NAMALWA (cell line): ENCODE data around the gene HAPSTR1.
"Not testable (repeated sequence)": the region's sequence is repeated elsewhere in the genome, so short reads cannot be mapped to it uniquely, and the experiment has no call there.

Experiments used
- DNase-seq: peaks from one replicate; pipeline ENCODE4 v3.0.0-alpha.2; 2015; ENCODE audit warnings: low spot score

Gene HAPSTR1

DNA sequence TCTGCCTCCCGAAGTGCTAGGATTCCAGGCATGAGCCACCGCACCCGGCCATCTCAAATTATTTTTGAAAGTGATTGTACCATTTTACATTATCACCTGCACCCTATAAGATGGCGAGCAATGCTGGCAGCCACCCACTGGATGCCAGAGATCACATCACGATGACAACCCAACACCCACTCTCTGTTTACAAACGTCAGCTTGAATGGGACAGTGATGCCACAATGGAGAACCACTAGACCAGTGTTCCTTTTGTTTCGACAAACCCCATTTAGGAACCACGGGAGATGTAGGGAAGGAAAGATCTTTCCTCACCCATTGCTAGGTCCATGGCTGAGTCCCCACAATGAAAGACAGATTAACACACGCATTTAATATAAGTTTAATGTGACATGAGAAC, 20.1 kb upstream of the HAPSTR1 start:
- no peak for DNase-seq

DNA sequence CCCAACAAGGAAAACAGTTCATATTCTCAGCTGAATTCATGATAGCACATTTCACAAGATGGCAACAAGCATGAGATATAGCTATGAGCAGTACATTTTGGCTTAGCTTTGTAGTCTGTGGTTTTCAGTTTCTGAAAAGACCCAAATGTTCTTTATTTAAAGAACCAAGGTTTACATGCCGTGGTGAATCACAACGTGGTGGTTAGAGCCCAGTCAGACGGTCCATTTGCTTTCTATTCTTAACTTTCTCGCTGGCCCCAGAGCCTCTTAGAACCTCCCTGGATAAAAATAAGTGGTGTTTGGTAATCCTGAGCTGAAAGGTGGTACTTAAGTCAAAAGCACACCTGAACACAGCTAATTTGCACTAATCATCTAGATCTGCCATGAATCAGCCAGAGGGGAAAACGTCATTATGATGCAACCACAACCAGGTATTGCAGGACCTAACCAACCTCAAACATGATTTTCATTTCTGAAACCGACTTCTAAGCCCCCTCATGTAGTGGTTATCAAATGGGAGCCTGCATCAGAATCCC, 18.6 kb upstream of the HAPSTR1 start:
- DNase-seq = peak; percentile 84

DNA sequence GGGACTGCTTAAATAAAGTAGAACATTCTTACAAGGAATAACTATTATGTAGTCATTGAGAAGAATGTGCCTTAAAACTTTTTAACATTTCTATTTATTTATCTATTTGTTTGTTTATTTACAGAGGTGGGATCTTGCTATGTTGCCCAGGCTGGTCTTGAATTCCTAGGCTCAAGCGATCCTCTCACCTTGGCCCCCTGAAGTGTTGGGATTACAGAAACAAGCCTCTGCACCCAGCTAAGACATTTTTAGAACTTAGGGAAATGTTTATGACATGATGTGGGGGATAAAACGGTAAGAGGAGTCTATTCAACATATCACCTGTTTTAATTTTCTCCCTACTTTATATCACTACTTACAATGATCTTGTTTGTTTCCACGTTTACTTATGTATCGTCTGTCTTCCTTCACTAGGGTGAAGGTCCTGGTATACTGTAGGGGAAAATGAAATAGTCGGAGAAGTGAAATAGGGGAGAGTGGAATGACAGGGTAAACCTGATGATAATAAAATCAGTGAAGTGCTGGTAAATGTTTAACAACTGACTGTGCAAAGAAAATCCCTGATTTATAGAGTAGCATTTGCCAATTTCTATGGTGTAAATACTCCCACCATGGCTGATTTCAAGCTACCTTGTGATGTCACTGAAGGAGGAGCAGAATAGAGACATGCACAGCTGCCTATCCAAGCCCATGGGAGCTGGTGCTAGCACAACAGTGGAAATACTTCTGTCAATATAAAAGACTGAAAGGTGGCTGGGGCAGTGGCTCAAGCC, 16.0 kb upstream of the HAPSTR1 start:
- DNase-seq = peak; percentile 20

DNA sequence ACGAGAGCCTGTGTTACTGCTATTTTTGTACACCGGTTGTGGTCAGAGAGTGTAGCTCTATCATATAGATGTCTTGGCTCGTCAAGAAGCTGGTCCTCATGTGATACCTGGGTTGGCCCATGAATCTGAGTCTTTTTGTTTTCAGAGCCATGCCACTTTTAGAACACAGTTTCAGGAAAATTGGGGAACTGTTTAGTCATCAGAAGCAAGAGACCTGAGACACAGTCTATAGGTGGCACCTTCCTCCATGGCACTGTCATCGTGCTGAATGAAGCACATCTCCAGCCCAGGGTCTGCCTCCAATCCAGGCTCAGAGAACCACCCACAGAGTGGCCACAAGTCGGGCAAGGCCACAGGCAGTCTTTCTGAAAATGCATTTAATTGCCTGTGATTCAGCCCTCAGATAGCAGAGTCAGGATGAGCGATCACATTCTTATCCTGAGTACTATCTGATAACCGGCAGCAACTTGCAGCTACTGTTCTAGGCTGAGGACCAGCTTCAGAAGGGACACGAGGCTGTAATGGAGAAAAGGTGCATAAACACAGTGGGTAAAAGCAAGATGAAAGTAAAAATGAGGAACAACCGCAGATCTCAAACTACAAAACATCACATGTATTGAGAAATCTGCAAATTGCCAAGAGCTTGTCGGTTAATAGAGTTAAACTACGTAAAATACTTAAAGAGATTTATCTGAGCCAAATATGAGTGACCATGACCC, 14.2 kb upstream of the HAPSTR1 start:
- peak; percentile 61 for DNase-seq

DNA sequence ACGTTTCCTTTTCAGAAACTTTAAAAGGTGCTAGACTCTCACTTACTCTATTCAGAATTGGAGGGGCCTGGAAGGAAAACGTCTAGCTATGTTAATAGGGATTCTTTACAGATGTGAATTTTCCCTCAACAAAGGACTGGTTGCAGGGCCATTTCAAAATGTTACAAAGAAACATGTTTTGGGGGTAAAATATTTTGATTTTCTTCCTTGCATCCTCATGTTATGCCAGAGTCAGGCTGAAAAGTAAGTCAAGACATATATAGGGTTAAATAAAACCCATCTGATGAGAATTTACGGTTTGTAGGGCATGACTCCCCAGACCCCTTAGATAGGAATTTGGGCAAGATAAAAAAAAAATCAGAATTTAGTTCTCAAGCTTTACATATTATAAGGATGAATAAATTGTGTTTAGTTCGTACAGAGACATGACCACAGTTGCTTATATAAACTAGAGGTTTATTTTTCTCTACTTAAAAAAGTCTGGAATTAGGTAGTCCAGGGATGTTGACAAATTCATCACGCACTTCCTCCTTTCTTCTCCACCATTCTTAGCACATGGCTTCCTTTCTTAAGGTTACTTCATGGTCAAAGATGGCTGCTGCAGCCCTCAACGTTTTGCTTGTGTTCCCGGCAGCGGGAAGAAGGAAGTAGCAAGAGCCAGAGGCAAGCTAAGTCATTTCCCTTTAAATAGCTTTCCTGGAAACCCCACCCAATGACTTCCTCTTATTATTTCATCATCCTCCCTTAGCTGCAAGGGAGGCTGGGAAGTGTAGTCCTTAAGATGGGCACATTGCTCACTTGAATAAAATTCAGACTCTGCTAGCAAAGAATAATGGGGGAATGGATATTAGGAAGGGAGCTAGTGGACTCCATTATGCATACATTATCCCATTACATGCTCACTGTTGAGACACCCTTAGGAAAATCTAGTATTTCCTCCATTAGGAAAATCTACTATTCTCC, 12.7 kb upstream of the HAPSTR1 start:
- peak; percentile 97 for DNase-seq

DNA sequence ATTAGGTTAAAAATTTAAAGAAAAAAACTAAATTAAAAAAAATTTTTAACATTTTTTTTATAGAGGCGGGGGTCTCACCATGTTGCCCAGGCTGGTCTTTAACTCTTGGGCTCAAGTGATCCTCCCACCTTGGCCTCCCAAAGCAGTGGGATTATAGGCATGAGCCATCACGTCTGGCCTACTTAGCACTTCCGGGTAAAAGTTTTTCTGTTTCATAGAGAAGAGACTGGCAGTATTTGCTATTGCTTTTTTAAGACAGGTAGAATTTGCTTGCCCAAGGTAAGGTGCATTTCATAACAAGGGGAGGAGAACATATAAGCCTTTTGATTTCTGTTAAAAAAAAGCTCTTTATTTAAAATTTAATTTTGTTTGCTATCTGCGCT, 12.0 kb upstream of the HAPSTR1 start:
- no peak for DNase-seq

DNA sequence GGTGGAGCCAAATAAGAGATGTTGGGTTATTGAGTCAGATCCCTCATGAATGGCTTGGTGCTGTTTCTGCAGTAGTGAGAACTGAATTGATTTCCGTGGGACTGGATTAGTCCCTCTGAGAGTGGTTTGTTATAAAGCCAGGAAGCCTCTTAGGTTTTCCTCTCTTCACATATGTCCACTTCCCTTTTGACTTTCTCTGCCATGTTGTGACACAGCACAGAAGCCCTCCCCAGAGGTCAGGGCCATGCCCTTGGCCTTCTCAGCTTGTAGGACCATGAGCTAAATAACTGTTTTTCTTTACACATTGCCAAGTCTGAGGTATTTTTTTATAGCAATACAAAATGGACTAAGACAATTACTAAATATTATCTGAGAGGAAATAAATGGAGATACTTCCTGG, 10.3 kb upstream of the HAPSTR1 start:
- no peak for DNase-seq

DNA sequence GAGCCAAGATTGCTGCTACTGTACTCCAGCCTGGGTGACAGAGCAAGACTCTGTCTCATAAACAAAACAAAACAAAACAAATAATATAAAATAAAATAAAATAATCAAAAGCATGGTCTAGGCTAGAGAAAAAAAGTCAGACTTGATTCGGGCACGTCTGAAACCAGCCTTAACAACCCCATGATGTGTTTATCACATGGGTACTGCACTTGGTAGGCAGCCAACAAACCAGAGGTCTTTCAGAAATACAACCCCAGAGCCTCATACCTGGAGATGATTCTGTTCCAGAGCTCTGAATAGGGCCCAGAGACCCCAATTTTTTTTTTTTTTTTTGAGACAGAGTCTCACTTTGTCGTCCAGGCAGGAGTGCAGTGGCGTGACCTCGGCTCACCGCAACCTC, 9.6 kb upstream of the HAPSTR1 start:
- no peak for DNase-seq

DNA sequence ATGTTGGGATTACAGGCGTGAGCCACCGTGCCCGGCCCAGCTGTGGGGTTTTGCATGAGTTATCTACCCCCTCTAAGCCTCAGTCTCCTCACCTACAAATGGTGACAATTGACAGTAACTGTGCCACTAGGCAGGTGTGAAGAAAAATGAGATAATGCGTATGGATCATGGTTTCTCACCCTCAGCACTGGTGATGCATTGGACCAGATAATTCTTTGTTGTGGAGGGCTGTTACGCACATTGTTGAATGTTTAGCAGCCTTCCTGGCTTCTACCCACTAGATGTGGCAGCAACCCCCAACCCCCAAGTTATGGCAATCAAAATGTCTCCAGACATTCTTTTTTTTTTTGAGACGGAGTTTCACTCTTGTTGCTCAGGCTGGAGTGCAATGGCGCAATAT, 9.0 kb upstream of the HAPSTR1 start:
- DNase-seq = no peak

DNA sequence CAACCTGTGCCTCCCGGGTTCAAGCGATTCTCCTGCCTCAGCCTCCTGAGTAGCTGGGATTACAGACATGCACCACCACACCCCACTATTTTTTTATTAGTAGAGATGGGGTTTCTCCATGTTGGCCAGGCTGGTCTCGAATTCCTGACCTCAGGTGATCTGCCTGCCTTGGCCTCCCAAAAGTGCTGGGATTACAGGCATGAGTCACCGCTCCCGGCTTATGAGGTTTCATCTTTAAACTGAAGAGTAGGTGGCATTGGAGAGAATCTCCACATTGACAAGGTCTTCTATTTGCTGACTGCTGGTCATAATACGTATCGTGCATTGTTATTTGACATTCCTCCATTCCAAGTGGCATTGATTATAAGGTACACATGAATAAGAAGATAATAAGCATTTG, 3.7 kb upstream of the HAPSTR1 start:
- DNase-seq = not testable (repeated sequence)

DNA sequence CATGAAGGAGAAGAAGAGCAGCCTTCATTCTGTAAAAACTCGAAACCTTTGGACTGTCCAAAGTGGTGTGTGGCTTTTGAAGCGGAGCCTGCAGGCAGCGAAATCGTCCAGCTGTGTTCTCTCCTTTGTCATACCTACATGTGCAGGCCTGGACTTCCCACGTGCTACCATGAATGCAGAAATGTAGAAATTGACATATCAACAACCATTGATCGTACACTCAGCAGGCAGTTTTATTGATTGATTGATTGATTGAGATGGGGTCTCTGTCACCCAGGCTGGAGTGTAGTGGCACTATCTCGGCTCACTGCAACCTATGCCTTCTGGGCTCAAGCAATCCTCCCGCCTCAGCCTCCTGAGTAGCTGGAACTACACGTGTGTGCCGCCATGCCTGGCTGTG, 2.6 kb upstream of the HAPSTR1 start:
- no peak for DNase-seq

DNA sequence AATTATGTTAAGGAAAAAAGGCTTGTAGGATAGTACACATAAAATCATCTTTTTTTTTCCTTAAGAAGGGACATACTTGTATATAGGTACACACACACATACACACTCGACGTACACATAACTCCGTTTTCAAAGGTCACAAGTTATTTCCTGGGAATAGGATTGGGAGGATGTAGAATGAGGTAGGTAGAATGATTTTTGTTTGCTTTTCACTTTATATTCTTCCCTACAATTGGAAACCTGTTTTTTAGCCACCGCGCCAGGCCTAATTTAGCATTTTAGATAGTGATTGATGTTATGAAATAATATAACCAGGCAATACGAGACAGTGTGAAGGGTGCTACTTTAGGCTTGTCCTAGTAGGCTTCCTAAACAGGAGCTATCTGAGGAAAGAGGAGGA, 1.8 kb upstream of the HAPSTR1 start:
- no peak for DNase-seq

DNA sequence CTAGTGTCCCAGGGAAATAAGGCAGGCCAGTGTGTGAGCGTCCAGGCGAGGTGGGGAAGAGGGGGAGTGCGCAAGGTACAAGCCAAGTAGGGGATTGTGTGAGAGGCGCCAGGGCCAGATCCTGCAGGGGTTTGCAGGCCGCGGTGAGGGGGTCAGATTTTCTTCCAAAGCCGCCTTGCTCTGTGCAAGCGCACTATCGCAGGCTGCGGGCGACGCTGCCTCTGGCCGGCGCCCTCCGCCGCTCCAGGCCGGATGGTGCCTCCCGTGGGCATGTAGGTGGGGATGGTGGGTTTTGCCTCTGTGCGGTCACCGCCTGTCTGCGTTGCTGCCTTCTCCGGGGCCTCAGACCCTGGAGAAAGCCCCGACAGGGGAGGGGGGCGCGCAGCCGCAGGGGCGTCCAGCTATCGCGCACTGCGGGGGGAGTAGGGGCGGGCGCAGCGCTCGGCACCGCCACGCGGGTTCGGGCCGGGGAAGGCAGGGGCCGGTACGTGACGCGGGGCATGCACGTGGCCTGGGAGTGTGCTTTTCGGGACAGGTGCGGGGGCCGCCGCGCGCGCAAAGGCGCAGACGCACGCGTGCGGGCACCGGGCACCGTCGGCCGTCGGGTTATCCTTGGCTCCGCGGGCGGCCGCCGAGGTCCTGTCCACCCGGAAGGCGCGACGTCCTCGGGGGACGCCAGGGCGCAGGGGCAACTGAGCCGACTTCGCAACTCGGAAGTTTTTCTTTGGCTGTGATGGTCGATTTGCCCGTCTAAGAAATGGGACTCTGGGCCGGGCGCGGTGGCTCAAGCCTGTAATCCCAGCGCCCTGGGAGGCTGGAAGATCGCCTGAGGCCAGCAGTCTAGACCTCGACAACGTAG, 1.1 kb upstream of the HAPSTR1 start:
- no peak for DNase-seq

DNA sequence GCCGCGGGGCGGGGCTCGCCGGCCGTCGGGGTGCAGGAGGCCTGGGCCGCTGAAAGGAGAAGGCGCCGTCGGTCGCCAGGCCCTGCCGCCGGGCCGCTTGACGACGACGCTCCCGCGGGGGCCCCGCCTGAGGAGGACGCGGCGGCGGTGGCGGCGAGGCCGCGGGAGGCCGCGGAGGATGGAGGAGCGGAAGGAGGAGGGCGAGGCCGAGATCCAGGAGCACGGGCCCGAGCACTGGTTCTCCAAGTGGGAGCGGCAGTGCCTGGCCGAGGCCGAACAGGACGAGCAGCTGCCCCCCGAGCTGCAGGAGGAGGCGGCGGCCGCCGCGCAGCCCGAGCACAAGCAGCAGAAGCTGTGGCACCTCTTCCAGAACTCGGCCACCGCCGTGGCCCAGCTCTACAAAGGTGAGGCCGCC, 430 bp downstream of the HAPSTR1 start:
- DNase-seq = peak; percentile 52

DNA sequence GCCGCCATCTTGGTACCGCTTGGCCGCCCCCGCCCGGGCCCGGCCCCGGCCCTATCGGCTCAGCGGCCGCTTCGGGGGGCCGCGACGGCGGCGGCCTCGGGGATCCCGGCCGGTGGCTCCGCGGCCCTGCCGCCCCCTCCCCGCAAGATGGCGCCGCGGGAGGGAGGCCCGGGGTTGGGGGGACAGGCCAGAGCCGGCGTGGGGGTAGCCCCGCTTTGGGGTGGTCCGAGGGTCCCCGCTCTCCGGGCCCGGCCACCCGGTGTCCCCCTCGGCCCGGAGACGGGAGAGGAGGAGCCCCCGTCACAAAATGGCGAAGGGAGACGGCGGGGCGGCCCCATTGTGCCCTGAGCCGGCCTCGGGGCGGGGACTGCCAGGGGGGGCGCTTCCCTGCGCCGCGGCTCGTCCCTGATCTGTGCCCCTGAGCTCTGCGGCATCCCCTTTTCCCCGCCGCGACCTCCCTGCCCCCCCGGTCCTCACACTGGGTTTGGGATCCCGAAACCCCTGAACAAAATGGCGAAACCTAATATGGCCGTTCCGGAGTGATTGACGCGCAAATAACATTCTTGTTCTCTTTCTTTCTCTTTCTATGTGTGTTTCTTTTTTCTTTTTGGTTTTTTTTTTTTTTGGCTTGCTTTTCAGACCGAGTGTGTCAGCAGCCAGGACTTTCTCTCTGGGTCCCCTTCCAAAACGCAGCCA, 986 bp downstream of the HAPSTR1 start:
- DNase-seq = peak; percentile 58

DNA sequence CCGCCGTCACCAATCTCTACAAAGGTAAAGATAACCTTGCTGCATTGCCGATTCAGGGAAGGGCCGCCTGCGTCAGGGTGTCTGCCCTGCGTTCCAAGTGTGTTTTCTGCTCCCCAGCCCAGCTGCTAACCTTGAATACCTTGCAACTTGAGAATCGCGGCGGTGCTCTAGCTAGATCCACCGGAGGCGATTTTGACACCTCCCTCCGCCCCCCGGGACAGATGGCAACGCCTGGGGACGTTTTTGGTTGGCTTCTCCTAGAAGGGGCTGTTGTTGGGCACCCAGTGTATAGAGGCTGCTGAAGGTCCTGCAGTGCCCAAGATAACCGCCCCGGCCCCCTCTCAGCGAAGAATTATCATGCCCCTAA, 1.5 kb downstream of the HAPSTR1 start:
- DNase-seq = peak; percentile 67

DNA sequence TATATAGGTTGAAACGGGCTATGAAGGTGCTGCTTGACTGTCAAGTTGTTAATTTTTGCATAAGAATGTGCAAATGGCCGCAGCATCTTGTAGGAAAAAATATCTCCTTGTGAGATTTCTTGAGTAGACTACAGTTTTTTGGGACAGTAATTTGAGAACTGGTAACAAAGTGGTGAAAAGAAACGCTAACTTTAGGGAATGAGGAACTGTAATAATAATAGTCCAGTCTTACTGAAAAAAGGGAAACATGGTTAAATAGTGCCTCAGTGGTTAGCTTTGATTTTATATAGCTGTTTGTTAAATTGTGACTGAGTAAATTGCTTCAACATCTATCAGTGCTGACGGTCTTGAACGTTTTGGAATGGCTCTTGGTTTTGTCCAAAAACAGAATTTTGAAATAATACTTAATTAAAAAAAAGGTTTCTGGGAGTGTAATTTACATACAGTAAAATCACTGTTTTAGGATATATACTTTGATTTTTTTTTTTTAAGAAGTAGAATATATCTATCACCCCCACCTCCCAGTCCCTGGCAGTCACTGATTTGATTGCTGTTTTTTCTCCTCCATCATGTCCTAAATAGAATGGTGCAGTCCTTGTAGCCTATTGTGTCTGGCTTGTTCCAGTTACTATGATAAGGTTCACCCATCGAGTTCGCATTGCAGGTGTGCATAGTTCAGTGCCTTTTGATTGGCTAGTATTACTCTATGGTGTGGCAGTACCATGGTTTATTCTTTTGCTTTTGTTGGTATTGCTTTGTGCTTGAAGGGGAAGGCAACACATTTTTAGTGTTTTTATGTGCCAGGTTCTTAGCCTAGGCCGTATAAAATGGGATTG, 2.8 kb downstream of the HAPSTR1 start:
- DNase-seq = no peak

DNA sequence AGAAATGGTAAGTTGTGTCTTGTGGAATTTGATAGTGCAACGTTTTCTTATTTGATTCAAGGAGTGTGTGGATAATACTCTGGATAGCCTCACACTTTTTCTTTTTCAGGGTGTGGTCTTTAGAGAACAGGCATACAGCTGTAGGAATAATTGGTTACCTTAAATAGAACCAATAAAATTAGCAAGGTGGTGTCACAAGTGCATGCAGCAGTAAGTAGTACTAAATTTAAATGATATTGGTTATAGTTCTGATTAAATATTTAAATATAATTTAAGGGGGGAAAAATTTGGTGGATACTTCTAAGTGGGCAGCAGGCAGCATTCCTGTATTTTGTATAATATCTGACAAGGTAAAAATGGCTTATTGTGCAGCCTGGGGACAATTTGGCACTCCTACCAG, 3.7 kb downstream of the HAPSTR1 start:
- DNase-seq = no peak

DNA sequence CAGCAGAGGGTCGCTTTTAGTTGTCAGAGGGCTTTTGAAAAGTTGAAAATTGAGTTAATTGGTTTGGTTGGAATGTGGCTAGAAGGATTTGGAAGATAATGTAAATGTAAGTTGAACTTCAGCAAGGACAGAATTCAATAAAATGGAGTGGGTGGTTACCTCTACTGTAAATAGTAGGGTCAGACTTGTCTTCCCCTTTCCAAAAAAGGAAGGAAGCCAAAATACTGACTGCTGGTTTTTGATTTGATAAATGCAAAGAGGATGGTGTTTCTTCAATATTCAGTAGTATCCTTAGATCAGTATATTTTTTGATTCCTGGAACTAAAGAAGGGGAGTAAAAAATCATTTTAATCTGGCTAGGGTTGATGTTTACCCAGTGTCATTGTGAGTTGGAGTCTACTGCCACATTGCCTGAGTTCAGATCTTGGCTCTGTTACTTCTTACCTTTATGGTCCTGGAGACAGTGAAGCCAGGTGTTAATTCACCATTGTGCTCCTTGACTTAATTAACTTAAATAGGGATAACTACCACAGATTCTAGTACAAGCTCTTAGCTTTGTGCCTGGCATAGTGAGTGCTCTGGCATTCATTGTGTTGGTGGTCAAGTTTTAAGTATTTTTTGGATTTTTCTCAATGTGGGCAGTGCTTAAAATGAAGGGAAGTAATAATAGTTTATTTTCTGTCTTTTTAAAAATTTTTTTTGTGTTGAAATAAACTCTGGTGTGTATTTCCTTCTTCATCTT, 4.4 kb downstream of the HAPSTR1 start:
- no peak for DNase-seq
